Epithelial cell of esophagus (primary cell): ENCODE results near the gene BCORL1.

Experiments used
- DNase-seq: peaks from one replicate; pipeline ENCODE4 v3.0.0; 2010; ENCODE audit warnings: low read depth
- H3K4me3 ChIP-seq: 2 replicates; pipeline ENCODE4 v1.5.1; 2011; ENCODE audit warnings: mild to moderate bottlenecking, low read length, control low read depth
- TF ChIP-seq, protein P1 (sequence below): IDR thresholded peaks from 2 replicates; pipeline ENCODE4 v1.5.1; 2011; ENCODE audit warnings: low read depth, mild to moderate bottlenecking, low read length, control low read depth, inconsistent platforms; ENCODE audit not compliant: insufficient read depth; ENCODE audit errors: missing control alignments

Gene BCORL1

DNA sequence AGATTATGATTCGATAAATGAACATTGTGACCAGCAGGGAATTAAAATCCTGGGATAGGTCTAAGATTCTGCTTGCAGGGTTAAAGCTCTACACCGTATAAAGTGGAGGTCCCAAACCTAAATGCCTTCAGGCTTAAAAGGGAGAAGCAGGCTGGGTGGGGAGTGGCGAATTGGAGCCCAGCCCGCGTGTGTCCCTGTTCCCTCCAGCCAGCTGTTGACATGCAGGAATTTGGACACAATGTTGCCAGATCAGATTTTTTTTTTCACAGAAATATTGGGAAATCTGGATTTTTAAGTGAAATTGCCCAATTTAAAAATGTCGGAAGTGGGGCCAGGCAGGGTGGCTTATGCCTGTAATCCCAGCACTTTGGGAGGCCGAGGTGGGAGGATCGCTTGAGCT, 67.4 kb downstream of the BCORL1 start:
- TF ChIP-seq, protein P1, sequence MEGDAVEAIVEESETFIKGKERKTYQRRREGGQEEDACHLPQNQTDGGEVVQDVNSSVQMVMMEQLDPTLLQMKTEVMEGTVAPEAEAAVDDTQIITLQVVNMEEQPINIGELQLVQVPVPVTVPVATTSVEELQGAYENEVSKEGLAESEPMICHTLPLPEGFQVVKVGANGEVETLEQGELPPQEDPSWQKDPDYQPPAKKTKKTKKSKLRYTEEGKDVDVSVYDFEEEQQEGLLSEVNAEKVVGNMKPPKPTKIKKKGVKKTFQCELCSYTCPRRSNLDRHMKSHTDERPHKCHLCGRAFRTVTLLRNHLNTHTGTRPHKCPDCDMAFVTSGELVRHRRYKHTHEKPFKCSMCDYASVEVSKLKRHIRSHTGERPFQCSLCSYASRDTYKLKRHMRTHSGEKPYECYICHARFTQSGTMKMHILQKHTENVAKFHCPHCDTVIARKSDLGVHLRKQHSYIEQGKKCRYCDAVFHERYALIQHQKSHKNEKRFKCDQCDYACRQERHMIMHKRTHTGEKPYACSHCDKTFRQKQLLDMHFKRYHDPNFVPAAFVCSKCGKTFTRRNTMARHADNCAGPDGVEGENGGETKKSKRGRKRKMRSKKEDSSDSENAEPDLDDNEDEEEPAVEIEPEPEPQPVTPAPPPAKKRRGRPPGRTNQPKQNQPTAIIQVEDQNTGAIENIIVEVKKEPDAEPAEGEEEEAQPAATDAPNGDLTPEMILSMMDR, result no peak
- no peak for DNase-seq
- no peak overlapping the region for H3K4me3 ChIP-seq

DNA sequence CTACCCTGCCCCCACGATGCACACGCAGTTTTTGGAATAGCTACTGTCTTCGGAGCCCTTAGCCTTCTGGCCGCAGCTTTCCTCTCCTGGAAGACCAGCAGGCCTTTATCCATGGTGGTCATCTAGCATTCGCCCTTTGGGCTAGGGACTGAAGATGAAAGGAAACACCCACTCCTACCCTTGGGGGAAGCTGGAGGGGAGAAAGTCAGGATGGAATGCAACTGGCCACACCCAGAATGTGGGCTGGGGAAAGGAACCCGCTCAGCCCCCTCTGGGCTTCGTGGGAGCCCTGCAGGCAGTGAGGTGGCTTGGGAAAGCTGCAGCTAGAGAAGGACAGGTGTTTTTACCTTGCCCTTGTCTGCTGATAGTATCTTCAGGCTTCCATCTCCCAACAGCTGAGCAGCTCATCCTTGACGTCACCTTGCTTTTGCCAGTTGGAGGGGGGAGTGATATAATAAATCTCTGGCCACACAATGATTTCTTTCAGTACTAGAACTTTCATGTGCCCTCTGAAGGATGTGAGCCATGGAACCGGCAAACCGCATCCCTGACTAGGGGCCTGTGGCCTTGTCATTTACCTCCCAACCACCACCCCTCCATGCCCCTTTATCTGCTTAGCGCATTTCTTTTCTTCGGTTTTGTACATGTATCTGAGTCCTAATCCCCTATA, 68.9 kb downstream of the BCORL1 start:
- no peak overlapping the region for H3K4me3 ChIP-seq
- no peak for DNase-seq
- TF ChIP-seq, protein P1, result no peak

DNA sequence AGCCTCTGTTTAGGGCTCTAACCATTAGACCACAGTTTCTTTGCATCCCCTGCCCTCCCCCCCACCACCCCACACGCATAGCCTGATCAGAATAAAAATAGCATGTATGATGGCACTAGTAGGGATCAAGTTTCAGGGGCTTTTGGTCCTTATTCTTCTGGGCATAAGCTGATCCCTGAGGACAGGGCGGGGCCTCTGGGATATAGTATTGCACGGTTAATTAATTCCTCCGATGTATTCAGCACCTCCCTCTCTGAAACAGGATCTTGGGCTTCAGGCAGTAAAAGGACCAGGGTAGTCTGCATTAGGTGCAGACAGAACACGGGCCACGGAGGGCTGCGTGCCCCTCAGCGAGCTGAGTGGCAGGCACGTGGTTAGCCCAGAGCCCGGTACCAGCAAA, 70.8 kb downstream of the BCORL1 start:
- TF ChIP-seq, protein P1, result no peak
- no peak for DNase-seq
- no peak overlapping the region for H3K4me3 ChIP-seq

DNA sequence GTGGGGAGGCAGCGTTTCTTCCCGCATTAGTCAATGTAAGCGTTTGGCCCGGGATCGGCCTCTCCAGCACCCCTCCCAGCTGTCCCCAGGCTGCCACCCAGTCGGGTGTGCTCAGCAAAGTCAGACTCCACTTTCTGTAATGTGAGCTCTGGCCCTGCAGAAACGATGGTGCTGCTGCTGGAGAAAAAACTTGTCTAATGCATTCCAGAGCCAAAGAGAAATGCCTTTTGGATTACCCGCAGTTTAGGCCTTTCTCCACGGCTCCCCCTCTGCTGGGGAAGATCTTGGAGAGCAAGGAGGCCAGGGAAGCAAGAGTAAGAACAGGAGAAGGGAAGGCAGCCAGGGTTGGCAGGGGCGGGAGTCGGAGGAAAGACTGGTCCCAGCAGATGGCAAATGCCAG, 72.7 kb downstream of the BCORL1 start:
- TF ChIP-seq, protein P1, result no peak
- DNase-seq, result no peak
- H3K4me3 ChIP-seq, result no peak overlapping the region

DNA sequence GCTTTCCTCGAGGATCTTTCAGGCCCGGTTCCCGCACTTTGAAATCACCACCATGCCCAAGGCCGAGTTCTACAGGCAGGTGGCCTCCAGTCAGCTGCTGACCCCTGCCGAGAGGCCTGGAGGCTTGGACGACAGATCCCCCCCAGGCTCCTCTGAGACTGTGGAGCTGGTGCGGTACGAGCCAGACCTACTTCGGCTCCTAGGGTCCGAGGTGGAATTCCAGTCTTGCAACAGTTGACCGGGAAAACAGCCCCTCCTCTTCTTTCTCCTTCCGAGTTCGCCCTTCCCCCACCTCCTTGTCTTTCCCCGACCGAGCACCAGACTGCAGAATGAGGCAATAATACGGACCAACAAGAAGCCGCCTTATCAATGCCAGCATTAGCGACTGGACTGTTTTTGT, 73.5 kb downstream of the BCORL1 start:
- no peak overlapping the region for H3K4me3 ChIP-seq
- TF ChIP-seq, protein P1, result no peak
- DNase-seq, result no peak

DNA sequence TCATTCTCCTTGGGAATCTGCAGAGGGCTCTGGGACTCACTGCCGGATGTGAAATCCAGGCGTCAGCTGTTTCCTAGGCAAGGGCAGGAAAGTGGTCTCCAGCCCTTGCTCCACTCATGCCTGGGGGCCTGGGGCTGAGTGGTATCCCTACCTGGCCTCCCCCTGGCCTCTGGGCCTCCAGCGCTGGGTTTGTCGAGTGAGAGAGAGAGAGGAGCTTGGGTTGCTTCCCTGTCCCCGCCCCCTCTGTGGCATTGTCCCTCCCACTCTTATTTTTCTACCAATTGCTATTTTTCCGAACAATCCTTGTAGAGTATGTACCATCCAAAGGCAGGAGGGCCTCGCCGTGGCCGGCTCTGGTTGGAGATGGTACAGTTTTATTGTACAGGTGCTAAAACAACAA, 74.8 kb downstream of the BCORL1 start:
- H3K4me3 ChIP-seq, result no peak overlapping the region
- TF ChIP-seq, protein P1, result no peak
- DNase-seq, result no peak

DNA sequence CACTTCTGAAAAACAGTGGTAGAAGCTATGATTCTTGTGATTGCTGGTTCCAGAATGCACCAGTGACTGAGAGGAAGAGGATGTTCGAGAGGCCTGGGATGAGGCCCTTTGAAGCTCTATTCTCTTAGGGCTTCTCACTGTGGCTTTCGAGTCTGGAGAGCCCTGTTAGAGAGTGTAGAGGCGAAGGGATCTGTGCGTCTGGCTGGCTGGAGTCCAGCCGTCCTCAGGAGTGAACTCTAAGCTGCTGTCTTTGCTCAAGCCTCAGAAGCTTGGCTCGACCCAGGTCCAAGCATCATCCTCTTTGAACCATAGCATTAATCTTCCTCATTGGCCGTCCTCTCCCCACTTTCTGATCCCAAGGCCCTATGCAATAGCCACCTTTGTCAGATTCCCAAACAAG, 76.2 kb downstream of the BCORL1 start:
- TF ChIP-seq, protein P1, result no peak
- no peak overlapping the region for H3K4me3 ChIP-seq
- no peak for DNase-seq
